SK-N-SH (cell line): ENCODE data around the gene TSPAN12. TPM values are rescaled to one million over a fixed set of nuclear protein-coding genes. Genes with fewer than 3 reads are reported as not detected.

ENCODE experiments used
- CTCF ChIA-PET: fragments of 300-600, 350-600 bp; formaldehyde crosslinking; extraction: SDS; loops from one replicate; lab custom pipeline; 2021; lab: Yijun Ruan, JAX
- POLR2A ChIA-PET: fragments of 350-600 bp; sonication (Branson Sonifier 250); formaldehyde crosslinking; extraction: SDS; loops from one replicate; lab custom pipeline; 2020; ENCODE audit warnings: antibody characterized with exemption, inconsistent platforms; lab: Yijun Ruan, JAX
- DNase-seq: peaks from one replicate; pipeline ENCODE4 v3.0.0; 2012
- H2AFZ ChIP-seq: fragments of 200-600 bp; sonication (generic); 2 replicates; pipeline ENCODE4 v1.8.1; 2016; ENCODE audit warnings: antibody characterized with exemption, mild to moderate bottlenecking, low read depth
- H3F3A ChIP-seq: fragments of 200-600 bp; sonication (generic); replicated peaks from 2 replicates; pipeline ENCODE3; 2016; ENCODE audit warnings: antibody characterized with exemption, mild to moderate bottlenecking; ENCODE audit not compliant: insufficient read depth
- H3K27ac ChIP-seq, 2 experiments: fragments of 200-500 bp in 1 of 2; fragments of 200-600 bp in 1 of 2; sonication (Bioruptor generic) in 1 of 2; sonication (generic), shearing (Covaris generic) in 1 of 2; 2 replicates each; pipeline versions ENCODE4 v1.5.1 to v1.6.1; 2014 to 2016; ENCODE audit warnings: low read depth in 2 of 2, inconsistent platforms in 1 of 2, low read length in 1 of 2, mild to moderate bottlenecking in 1 of 2, mixed read lengths in 1 of 2
- H3K27me3 ChIP-seq: fragments of 200-600 bp; sonication (generic), shearing (Covaris generic); 2 replicates; pipeline ENCODE4 v1.6.1; 2016; ENCODE audit warnings: mixed run types; ENCODE audit not compliant: insufficient read depth
- H3K36me3 ChIP-seq, 2 experiments: fragments of 200-500 bp in 1 of 2; fragments of 200-600 bp in 1 of 2; sonication (Bioruptor generic) in 1 of 2; sonication (generic) in 1 of 2; replicated peaks in 1 of 2; 2 replicates each; pipeline versions ENCODE3 to v1.5.1; 2014 to 2016; ENCODE audit warnings: low read length in 1 of 2, mild to moderate bottlenecking in 1 of 2; ENCODE audit not compliant: insufficient read depth in 2 of 2, control insufficient read depth in 1 of 2
- H3K4me1 ChIP-seq, 2 experiments: fragments of 200-500 bp in 1 of 2; fragments of 200-600 bp in 1 of 2; sonication (Bioruptor generic) in 1 of 2; sonication (generic), shearing (Covaris generic) in 1 of 2; 2 replicates each; pipeline versions ENCODE4 v1.5.1 to v1.6.1; 2014 to 2016; ENCODE audit warnings: low read depth in 1 of 2, low read length in 1 of 2, mixed run types in 1 of 2; ENCODE audit not compliant: insufficient read depth in 2 of 2, control insufficient read depth in 1 of 2
- H3K4me2 ChIP-seq: fragments of 200-600 bp; sonication (generic), shearing (Covaris generic); 2 replicates; pipeline ENCODE4 v1.6.1; 2017; ENCODE audit warnings: mixed run types
- H3K4me3 ChIP-seq, 2 experiments: fragments of 200-500 bp in 1 of 2; fragments of 200-600 bp in 1 of 2; sonication (Bioruptor generic) in 1 of 2; sonication (generic), shearing (Covaris generic) in 1 of 2; 2 replicates each; pipeline versions ENCODE4 v1.5.1 to v1.8.1; 2014 to 2016; ENCODE audit warnings: low read depth in 2 of 2, inconsistent platforms in 1 of 2, low read length in 1 of 2, mild to moderate bottlenecking in 1 of 2, mixed read lengths in 1 of 2, moderate library complexity in 1 of 2
- H3K79me2 ChIP-seq: fragments of 200-600 bp; sonication (generic); 2 replicates; pipeline ENCODE4 v1.8.1; 2017; ENCODE audit warnings: mild to moderate bottlenecking; ENCODE audit not compliant: insufficient read depth
- H3K9ac ChIP-seq: fragments of 200-600 bp; sonication (generic); 2 replicates; pipeline ENCODE4 v1.6.1; 2017; ENCODE audit warnings: mixed run types
- H3K9me2 ChIP-seq: fragments of 200-600 bp; sonication (generic); 2 replicates; pipeline ENCODE4 v1.6.1; 2017; ENCODE audit warnings: mixed run types
- H3K9me3 ChIP-seq: fragments of 200-600 bp; sonication (generic); 2 replicates; pipeline ENCODE4 v1.6.1; 2017; ENCODE audit warnings: mixed run types, mild to moderate bottlenecking, moderate library complexity
- H4K20me1 ChIP-seq: fragments of 200-600 bp; sonication (generic); 2 replicates; pipeline ENCODE4 v1.6.1; 2017; ENCODE audit warnings: mild to moderate bottlenecking, mixed run types; ENCODE audit not compliant: insufficient read depth
- CHD2 ChIP-seq: fragments of 150-350 bp; IDR thresholded peaks from 2 replicates; pipeline ENCODE4 v1.6.1; 2018; ENCODE audit warnings: low read length; ENCODE audit not compliant: partially characterized antibody
- ELF1 ChIP-seq: IDR thresholded peaks from 2 replicates; pipeline ENCODE4 v1.4.0; 2012
- EP300 ChIP-seq, 2 experiments: IDR thresholded peaks; 2 replicates each; pipeline versions ENCODE4 v1.4.0 to v1.6.1; 2012; ENCODE audit warnings: borderline replicate concordance in 1 of 2, low read depth in 1 of 2, low read length in 1 of 2
- EZH2phosphoT487 ChIP-seq: fragments of 200-600 bp; sonication (generic); IDR thresholded peaks from 2 replicates; pipeline ENCODE4 v1.6.1; 2017; ENCODE audit warnings: low read depth, mixed run types, mild to moderate bottlenecking, antibody characterized with exemption, moderate library complexity, borderline replicate concordance
- FOSL2 ChIP-seq: IDR thresholded peaks from 2 replicates; pipeline ENCODE4 v1.4.0; 2012; ENCODE audit warnings: low read depth, mild to moderate bottlenecking, moderate library complexity, borderline replicate concordance
- FOXJ3 ChIP-seq: sonication (generic); formaldehyde crosslinking; IDR thresholded peaks from 2 replicates; pipeline ENCODE4 v1.5.1; 2020; ENCODE audit warnings: mild to moderate bottlenecking, missing genetic modification reagents
- GABPA ChIP-seq: IDR thresholded peaks from 2 replicates; pipeline ENCODE4 v1.4.0; 2012; ENCODE audit warnings: low read depth, mild to moderate bottlenecking
- JUND ChIP-seq: IDR thresholded peaks from 2 replicates; pipeline ENCODE4 v1.4.0; 2012
- MAX ChIP-seq: IDR thresholded peaks from 2 replicates; pipeline ENCODE4 v1.4.0; 2012; ENCODE audit warnings: low read depth
- MEF2A ChIP-seq: IDR thresholded peaks from 2 replicates; pipeline ENCODE4 v1.4.0; 2012; ENCODE audit warnings: low read depth, borderline replicate concordance
- NFIC ChIP-seq: IDR thresholded peaks from 2 replicates; pipeline ENCODE4 v1.4.0; 2012; ENCODE audit warnings: borderline replicate concordance
- NRF1 ChIP-seq: IDR thresholded peaks from 2 replicates; pipeline ENCODE4 v1.6.1; 2012; ENCODE audit warnings: low read depth, mild to moderate bottlenecking, low read length
- PBX3 ChIP-seq: IDR thresholded peaks from 2 replicates; pipeline ENCODE4; 2012
- POLR2AphosphoS5 ChIP-seq: IDR thresholded peaks from 2 replicates; pipeline ENCODE4 v1.6.1; 2012; ENCODE audit warnings: low read depth, low read length
- REST ChIP-seq: IDR thresholded peaks from 2 replicates; pipeline ENCODE4 v1.6.1; 2012; ENCODE audit warnings: mild to moderate bottlenecking, low read depth, low read length, moderate library complexity
- RXRA ChIP-seq: IDR thresholded peaks from 2 replicates; pipeline ENCODE4 v1.4.0; 2012; ENCODE audit warnings: low read depth, mild to moderate bottlenecking, borderline replicate concordance
- SMC3 ChIP-seq: IDR thresholded peaks from 2 replicates; pipeline ENCODE4 v1.6.1; 2012; ENCODE audit warnings: low read depth, low read length, improper control_type of control experiment
- TAF1 ChIP-seq: IDR thresholded peaks from 2 replicates; pipeline ENCODE4 v1.6.1; 2012; ENCODE audit warnings: low read depth, mild to moderate bottlenecking, low read length, moderate library complexity, borderline replicate concordance
- USF1 ChIP-seq: IDR thresholded peaks from 2 replicates; pipeline ENCODE4 v1.4.0; 2012; ENCODE audit warnings: low read depth, borderline replicate concordance
- ZBTB33 ChIP-seq: IDR thresholded peaks from 2 replicates; pipeline ENCODE4 v1.4.0; 2012; ENCODE audit warnings: low read depth, borderline replicate concordance
- WGBS: methylation state at CpG from one replicate; pipeline ENCODE4 v1.1.6; 2017; ENCODE audit warnings: low lambda C conversion rate; 5-methylcytosine and 5-hydroxymethylcytosine counted together
- polyA plus RNA-seq, 3 experiments: library from polyadenylated mRNA; depleted of rRNA; stranded (reverse); fragments of >200 nt; gene quantifications; 2 replicates each; pipeline ENCODE4 v1.2.3, GENCODE V29; 2012

TSPAN12 gene
- polyA plus RNA-seq, 1 of the 3 experiments (the other 2 are of a cell fraction) = not detected

GRCh38 chr7:120799813-120800475, 58.0 kb downstream of the TSPAN12 start:
- 49% methylated on average over 3 of the region's 3 CpGs for WGBS
- no peaks in the 10 kb centered on the region for H4K20me1 ChIP-seq
- H3F3A ChIP-seq = no peaks in the 10 kb centered on the region
- H3K27ac ChIP-seq = no peak overlapping the region
- no peak overlapping the region for H3K9ac ChIP-seq
- peaks cover 9% of the 10 kb centered on the region; the same call in 1 of the 2 replicates for H3K27me3 ChIP-seq
- no peaks in the 10 kb centered on the region for H3K9me3 ChIP-seq
- H3K4me1 ChIP-seq = no peaks in the 10 kb centered on the region
- H2AFZ ChIP-seq = no peak overlapping the region
- H3K4me3 ChIP-seq = no peak overlapping the region
- no peak overlapping the region for H3K4me2 ChIP-seq
- no peak for DNase-seq
- CTCF ChIA-PET = interaction anchor here (1.6 kb wide), 1 partner anchor 8 kb away, joined by 13 read pairs; no protein-coding TSS in a partner anchor
- no peaks in the 10 kb centered on the region for H3K36me3 ChIP-seq
- no peak for TF ChIP-seq CHD2
- TF ChIP-seq ZBTB33 = no peak
- TF ChIP-seq EZH2phosphoT487 = no peak
- no peak for TF ChIP-seq TAF1
- TF ChIP-seq FOXJ3 (CRISPR knock-in tag) = no peak
- TF ChIP-seq REST = no peak
- TF ChIP-seq MAX = no peak
- no peak for TF ChIP-seq SMC3
- no peak for TF ChIP-seq FOSL2
- TF ChIP-seq, all 33 proteins: peak for 0
- POLR2A ChIA-PET = no interaction called here
- Histone ChIP-seq H3K9me2 (no peaks in the 10 kb centered on the region), H3K79me2 (no peaks in the 10 kb centered on the region)

- WGBS = 37% methylated on average over 1 of the region's 1 CpG
- CTCF ChIA-PET = interaction anchor here (0.7 to 2.3 kb wide), 3 partner anchors 10 to 309 kb away, joined by 3 to 13 read pairs (median 4); no protein-coding TSS in a partner anchor
- Histone ChIP-seq H3K4me1 (no peaks in the 10 kb centered on the region), H3K9me3 (no peaks in the 10 kb centered on the region), H3K79me2 (no peaks in the 10 kb centered on the region), H3K4me2 (no peak overlapping the region), H2AFZ (no peak overlapping the region), H3K27ac (no peak overlapping the region), H3K36me3 (no peaks in the 10 kb centered on the region), H3K27me3 (peaks cover 9% of the 10 kb centered on the region; the same call in 1 of the 2 replicates), H4K20me1 (no peaks in the 10 kb centered on the region), H3K9me2 (no peaks in the 10 kb centered on the region), H3F3A (no peaks in the 10 kb centered on the region), H3K4me3 (no peak overlapping the region), H3K9ac (no peak overlapping the region)
- no peak for DNase-seq
- POLR2A ChIA-PET = no interaction called here
- no peak for TF ChIP-seq JUND
- TF ChIP-seq RXRA = no peak
- TF ChIP-seq GABPA = no peak
- TF ChIP-seq USF1 = no peak
- no peak for TF ChIP-seq NFIC
- TF ChIP-seq CHD2 = no peak
- TF ChIP-seq MEF2A = no peak
- no peak for TF ChIP-seq SMC3
- TF ChIP-seq POLR2AphosphoS5 = no peak
- no peak for TF ChIP-seq EP300 (IDR thresholded peaks at IDR 0.05; ENCODE audit: borderline replicate concordance in 1 of 2, low read depth in 1 of 2, low read length in 1 of 2)
- no peak for TF ChIP-seq PBX3
- no peak for TF ChIP-seq NRF1
- TF ChIP-seq FOSL2 = no peak
- TF ChIP-seq EZH2phosphoT487 = no peak
- no peak for TF ChIP-seq ELF1
Observed at GRCh38 chr7:120799147-120799546, 58.8 kb downstream of the TSPAN12 start.
